KMS-11 (cell line): ENCODE data around the gene WRAP73.

Experiments
- H2AFZ ChIP-seq: fragments of 200-600 bp; sonication (generic); 2 replicates; pipeline ENCODE4 v1.6.1; 2016; ENCODE audit warnings: antibody characterized with exemption, mixed run types, low read depth
- H3K27ac ChIP-seq: fragments of 200-600 bp; sonication (generic); 2 replicates; pipeline ENCODE4 v1.6.1; 2016; ENCODE audit warnings: mild to moderate bottlenecking, mixed run types
- H3K27me3 ChIP-seq: fragments of 200-600 bp; sonication (generic); 2 replicates; pipeline ENCODE4 v1.6.1; 2017; ENCODE audit warnings: mild to moderate bottlenecking, low read depth, mixed run types, moderate library complexity; ENCODE audit not compliant: insufficient read depth
- H3K36me3 ChIP-seq: fragments of 200-600 bp; sonication (generic); 2 replicates; pipeline ENCODE4 v1.6.1; 2017; ENCODE audit warnings: mild to moderate bottlenecking, mixed run types; ENCODE audit not compliant: insufficient read depth
- H3K4me1 ChIP-seq: fragments of 200-600 bp; sonication (generic); 2 replicates; pipeline ENCODE4 v1.6.1; 2016; ENCODE audit warnings: mild to moderate bottlenecking, low read depth, mixed run types; ENCODE audit not compliant: poor library complexity, severe bottlenecking
- H3K4me2 ChIP-seq: fragments of 200-600 bp; sonication (generic); 2 replicates; pipeline ENCODE4 v1.7.0; 2016; ENCODE audit warnings: mild to moderate bottlenecking, mixed run types
- H3K4me3 ChIP-seq: fragments of 200-600 bp; sonication (generic); IDR thresholded peaks from 2 replicates; pipeline ENCODE4 v1.6.1; 2017; ENCODE audit warnings: low read depth, low read length, mixed read lengths; ENCODE audit not compliant: insufficient read depth
- H3K79me2 ChIP-seq: fragments of 200-600 bp; sonication (generic); 2 replicates; pipeline ENCODE4 v1.6.1; 2016; ENCODE audit warnings: low read depth, mixed run types; ENCODE audit not compliant: insufficient read depth
- H3K9ac ChIP-seq: fragments of 200-600 bp; sonication (generic); 2 replicates; pipeline ENCODE4 v1.6.1; 2016; ENCODE audit warnings: mild to moderate bottlenecking, mixed run types
- H4K20me1 ChIP-seq: fragments of 200-600 bp; sonication (generic); 2 replicates; pipeline ENCODE4 v1.6.1; 2016; ENCODE audit warnings: mild to moderate bottlenecking, mixed run types; ENCODE audit not compliant: insufficient read depth
- CTCF ChIP-seq: fragments of 200-600 bp; sonication (generic); conservative IDR thresholded peaks from 2 replicates; pipeline ENCODE4 v1.6.1; 2017; ENCODE audit warnings: low read depth, mild to moderate bottlenecking, antibody characterized with exemption, low read length, moderate library complexity, mixed read lengths

The WRAP73 gene

GRCh38 chr1:3604468-3604974 lies 45.4 kb downstream of the WRAP73 start:
- Histone ChIP-seq H3K79me2 (no peaks in the 10 kb centered on the region), H4K20me1 (no peaks in the 10 kb centered on the region), H3K27ac (no peak overlapping the region), H3K9ac (no peak overlapping the region), H3K4me3 (no peak overlapping the region), H3K36me3 (no peaks in the 10 kb centered on the region), H3K4me1 (no peaks in the 10 kb centered on the region), H3K4me2 (no peak overlapping the region), H3K27me3 (peaks cover 97% of the 10 kb centered on the region), H2AFZ (no peak overlapping the region)
- no peak for TF ChIP-seq CTCF

DNA sequence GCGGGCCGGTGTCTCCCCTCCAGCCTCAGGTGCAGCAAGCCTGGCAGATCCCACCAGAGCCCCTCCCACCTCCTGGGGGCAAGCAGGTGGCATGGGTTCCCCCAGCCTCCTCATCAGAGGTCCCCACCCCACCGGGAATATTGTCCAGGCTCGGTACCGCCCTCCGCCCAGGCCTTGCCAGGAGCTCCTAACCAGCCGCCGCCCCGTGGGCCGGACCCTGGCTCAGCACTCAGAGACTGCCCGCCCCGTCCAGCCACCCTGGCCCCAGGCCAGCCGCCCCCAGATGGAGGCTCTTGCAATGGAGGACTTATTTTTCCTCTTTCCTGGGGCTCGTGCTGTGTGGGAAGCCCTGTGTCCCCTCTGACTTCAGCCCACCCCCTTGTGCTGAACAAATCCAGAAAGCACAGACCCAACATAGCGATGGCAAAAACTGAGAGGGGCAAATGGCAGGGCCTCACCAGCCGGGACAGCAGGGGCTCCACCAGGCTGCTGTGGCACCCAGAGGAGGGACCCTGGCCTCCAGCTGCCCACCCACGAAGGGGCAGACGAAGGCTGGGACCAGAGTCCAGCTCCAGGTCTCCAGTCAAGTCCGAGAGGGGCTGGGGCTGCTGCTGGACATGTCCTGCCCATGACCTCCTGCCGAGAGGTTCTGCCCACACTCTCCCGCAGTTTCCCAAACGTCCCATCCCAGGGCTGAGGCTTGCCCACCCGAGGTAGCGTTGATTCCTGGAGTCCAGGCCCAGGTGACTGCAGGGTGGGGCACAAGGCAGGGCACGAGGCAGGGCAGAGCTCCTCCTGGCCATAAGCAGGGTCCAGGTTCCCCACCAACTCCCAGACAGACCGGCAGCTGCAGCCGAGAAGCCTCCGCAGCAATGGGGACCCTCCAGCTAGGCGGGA lies 46.1 kb downstream of the WRAP73 start:
- no peaks in the 10 kb centered on the region for H3K79me2 ChIP-seq
- H4K20me1 ChIP-seq: no peaks in the 10 kb centered on the region
- no peak overlapping the region for H3K4me3 ChIP-seq
- no peaks in the 10 kb centered on the region for H3K4me1 ChIP-seq
- H3K27me3 ChIP-seq: peaks cover 97% of the 10 kb centered on the region
- TF ChIP-seq CTCF: no peak
- no peak overlapping the region for H3K9ac ChIP-seq
- H3K36me3 ChIP-seq: no peaks in the 10 kb centered on the region
- no peak overlapping the region for H2AFZ ChIP-seq
- H3K4me2 ChIP-seq: no peak overlapping the region
- no peak overlapping the region for H3K27ac ChIP-seq

DNA sequence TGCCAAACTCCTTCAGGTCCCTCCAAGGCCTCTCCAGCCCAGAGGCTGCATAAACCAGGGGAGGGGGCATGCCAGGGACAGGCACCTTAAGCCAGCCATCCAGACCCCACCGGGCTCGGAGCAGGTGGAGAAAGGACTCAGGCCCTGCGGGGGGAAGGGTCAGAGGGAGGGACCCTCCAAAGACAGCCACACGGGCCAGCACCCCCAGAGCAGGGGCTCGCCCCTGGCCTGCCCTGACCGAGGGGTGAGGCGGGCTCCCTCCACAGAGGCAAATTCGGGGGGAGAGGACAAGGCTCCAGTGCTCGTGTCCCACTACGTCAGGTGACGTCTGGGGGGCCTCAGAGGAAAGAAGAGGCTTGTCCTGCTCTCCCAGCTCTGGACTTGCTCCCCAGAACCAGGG lies 46.7 kb downstream of the WRAP73 start:
- Histone ChIP-seq H3K27me3 (peaks cover 96% of the 10 kb centered on the region), H3K4me3 (no peak overlapping the region), H3K4me1 (no peaks in the 10 kb centered on the region), H3K27ac (no peak overlapping the region), H4K20me1 (no peaks in the 10 kb centered on the region), H3K36me3 (no peaks in the 10 kb centered on the region), H3K4me2 (no peak overlapping the region), H3K9ac (no peak overlapping the region), H3K79me2 (no peaks in the 10 kb centered on the region), H2AFZ (no peak overlapping the region)
- no peak for TF ChIP-seq CTCF

- Histone ChIP-seq H2AFZ (no peak overlapping the region), H3K27me3 (peaks cover 97% of the 10 kb centered on the region), H4K20me1 (no peaks in the 10 kb centered on the region), H3K79me2 (no peaks in the 10 kb centered on the region), H3K9ac (no peak overlapping the region), H3K4me1 (no peaks in the 10 kb centered on the region), H3K27ac (no peak overlapping the region), H3K4me3 (no peak overlapping the region), H3K4me2 (no peak overlapping the region), H3K36me3 (no peaks in the 10 kb centered on the region)
- no peak for TF ChIP-seq CTCF
Measured at GRCh38 chr1:3602375-3602774, 47.5 kb downstream of the WRAP73 start.
